GM10847 (cell line): ENCODE results near the gene EMILIN2.

ENCODE experiments used
- POLR2A ChIP-seq: IDR thresholded peaks from 2 replicates; pipeline ENCODE4 v1.6.1; 2011; ENCODE audit not compliant: insufficient read length; ENCODE audit errors: extremely low read depth

The EMILIN2 gene

GRCh38 chr18:2846636-2847316 lies at the start of gene EMILIN2:
Gene EMILIN2, plus strand, starts transcription at chr18:2847006. Its CDS starts 183 bp downstream, at chr18:2847189.
- no peak for TF ChIP-seq POLR2A

- no peak for TF ChIP-seq POLR2A
These were observed 48.9 kb upstream of the EMILIN2 start for GRCh38 chr18:2797951-2798350.

- TF ChIP-seq POLR2A = no peak
These were observed 47.4 kb upstream of the EMILIN2 start for GRCh38 chr18:2799369-2799768.

GRCh38 chr18:2805970-2806943 lies 40.5 kb upstream of the EMILIN2 start:
- TF ChIP-seq POLR2A = no peak

- no peak for TF ChIP-seq POLR2A
These were observed 35.4 kb upstream of the EMILIN2 start for GRCh38 chr18:2811416-2811815.

- no peak for TF ChIP-seq POLR2A
These were observed 31.9 kb upstream of the EMILIN2 start for GRCh38 chr18:2814928-2815327.

- no peak for TF ChIP-seq POLR2A
These were observed 28.5 kb upstream of the EMILIN2 start for GRCh38 chr18:2818281-2818680.

GRCh38 chr18:2821695-2822094 lies 25.1 kb upstream of the EMILIN2 start:
- no peak for TF ChIP-seq POLR2A

GRCh38 chr18:2822213-2822921 lies 24.4 kb upstream of the EMILIN2 start:
- no peak for TF ChIP-seq POLR2A

GRCh38 chr18:2823202-2823601 lies 23.6 kb upstream of the EMILIN2 start:
- no peak for TF ChIP-seq POLR2A

GRCh38 chr18:2823966-2824365 lies 22.8 kb upstream of the EMILIN2 start:
- no peak for TF ChIP-seq POLR2A

GRCh38 chr18:2824865-2825264 lies 21.9 kb upstream of the EMILIN2 start:
- TF ChIP-seq POLR2A = no peak

GRCh38 chr18:2825613-2826175 lies 21.1 kb upstream of the EMILIN2 start:
- TF ChIP-seq POLR2A = no peak

GRCh38 chr18:2826581-2826980 lies 20.2 kb upstream of the EMILIN2 start:
- no peak for TF ChIP-seq POLR2A

- no peak for TF ChIP-seq POLR2A
These were observed 19.7 kb upstream of the EMILIN2 start for GRCh38 chr18:2827061-2827460.
